Measurements from ENCODE around the gene ERC2.

- no peak for TF ChIP-seq CTCF (conservative IDR thresholded peaks at IDR 0.05; ENCODE audit: low read depth, low read length)
- no peak for TF ChIP-seq EZH2 (IDR thresholded peaks at IDR 0.05; ENCODE audit: low read length, unreplicated experiment)
- TF ChIP-seq EZH2phosphoT487 (IDR thresholded peaks at IDR 0.05; ENCODE audit: borderline replicate concordance, low read length), result no peak
Observed at GRCh38 chr3:55649554-55649953, 818.7 kb downstream of the ERC2 start.

All from PC-3 (cell line).